Measurements from ENCODE around the gene GUCY2C.

DNA sequence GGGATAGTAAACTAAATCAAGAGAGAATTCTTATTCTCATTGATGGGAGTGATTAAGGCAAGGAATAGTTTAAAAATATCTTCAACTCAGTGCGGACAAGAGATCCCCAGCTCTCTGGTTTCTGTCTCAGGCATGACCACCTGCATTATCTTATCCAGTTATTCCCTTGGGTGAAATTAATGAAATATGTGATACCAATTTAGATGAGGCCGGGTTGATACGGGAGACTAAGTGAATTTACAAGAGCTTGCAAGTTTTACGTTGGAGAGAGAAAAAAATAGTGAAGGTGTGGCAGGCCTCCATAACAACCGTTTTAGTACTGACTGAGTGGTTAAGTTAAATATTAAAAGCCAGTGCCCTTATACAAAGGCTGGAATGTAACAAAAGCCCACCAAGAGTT is 67.6 kb downstream of the GUCY2C start:
- TF ChIP-seq POLR2AphosphoS5 (IDR thresholded peaks at IDR 0.05) (no peak), EP300 (IDR thresholded peaks at IDR 0.05) (no peak)
- TF ChIP-seq, protein P1, sequence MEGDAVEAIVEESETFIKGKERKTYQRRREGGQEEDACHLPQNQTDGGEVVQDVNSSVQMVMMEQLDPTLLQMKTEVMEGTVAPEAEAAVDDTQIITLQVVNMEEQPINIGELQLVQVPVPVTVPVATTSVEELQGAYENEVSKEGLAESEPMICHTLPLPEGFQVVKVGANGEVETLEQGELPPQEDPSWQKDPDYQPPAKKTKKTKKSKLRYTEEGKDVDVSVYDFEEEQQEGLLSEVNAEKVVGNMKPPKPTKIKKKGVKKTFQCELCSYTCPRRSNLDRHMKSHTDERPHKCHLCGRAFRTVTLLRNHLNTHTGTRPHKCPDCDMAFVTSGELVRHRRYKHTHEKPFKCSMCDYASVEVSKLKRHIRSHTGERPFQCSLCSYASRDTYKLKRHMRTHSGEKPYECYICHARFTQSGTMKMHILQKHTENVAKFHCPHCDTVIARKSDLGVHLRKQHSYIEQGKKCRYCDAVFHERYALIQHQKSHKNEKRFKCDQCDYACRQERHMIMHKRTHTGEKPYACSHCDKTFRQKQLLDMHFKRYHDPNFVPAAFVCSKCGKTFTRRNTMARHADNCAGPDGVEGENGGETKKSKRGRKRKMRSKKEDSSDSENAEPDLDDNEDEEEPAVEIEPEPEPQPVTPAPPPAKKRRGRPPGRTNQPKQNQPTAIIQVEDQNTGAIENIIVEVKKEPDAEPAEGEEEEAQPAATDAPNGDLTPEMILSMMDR (IDR thresholded peaks at IDR 0.05): no peak

All from suprapubic skin (tissue), 4 donors.